Measurements from ENCODE around the gene SERINC3. TPM values are rescaled to one million over a fixed set of nuclear protein-coding genes. Genes with fewer than 3 reads are reported as not detected.
A peak's percentile ranks its signal among the peaks of the same experiment; 100 is the strongest.

SERINC3 gene
- total and polyA plus RNA-seq, 12 donors: 38.9 to 116 (median 97.4) TPM

GRCh38 chr20:44542890-44543289 lies 21.0 kb upstream of the SERINC3 start:
- 75 to 76% methylated on average over 1 of the region's 1 CpG for WGBS, 2 donors
- intact Hi-C loops (cut with DNase I): no loop called here
- DNase-seq (no peak), ATAC-seq (peak in 1 of 8 donors; percentile 13)
- Histone ChIP-seq H3K4me3 (no peak overlapping the region), H3K27me3 (no peaks in the 10 kb centered on the region), H3K4me1 (peaks cover 4 to 52% (median 31%) of the 10 kb centered on the region in 9 donors), H3K27ac (peak overlapping the region in 1 of 10 donors; percentile 12), H3K9me3 (no peaks in the 10 kb centered on the region), H3K36me3 (no peaks in the 10 kb centered on the region)
- TF ChIP-seq CTCF (IDR thresholded peaks at IDR 0.05): no peak

GRCh38 chr20:44541992-44542391 lies 20.1 kb upstream of the SERINC3 start:
- ATAC-seq (peak in 1 of 8 donors; percentile 31), DNase-seq (no peak)
- peak overlapping the region in 2 of 10 donors; percentile 5 to 19 for H3K27ac ChIP-seq
- TF ChIP-seq CTCF (IDR thresholded peaks at IDR 0.05): no peak
- 38 to 56% methylated on average over 4 of the region's 4 CpGs for WGBS, 2 donors
- H3K4me1 ChIP-seq: peaks cover 3 to 47% (median 28%) of the 10 kb centered on the region in 9 donors
- no peaks in the 10 kb centered on the region for H3K36me3 ChIP-seq
- no peaks in the 10 kb centered on the region for H3K27me3 ChIP-seq
- no peak overlapping the region for H3K4me3 ChIP-seq
- no peaks in the 10 kb centered on the region for H3K9me3 ChIP-seq
- intact Hi-C loops (cut with DNase I): no loop called here

- Histone ChIP-seq H3K4me3 (no peak overlapping the region), H3K36me3 (no peaks in the 10 kb centered on the region), H3K27me3 (no peaks in the 10 kb centered on the region), H3K9me3 (no peaks in the 10 kb centered on the region), H3K4me1 (peaks cover 3 to 52% (median 28%) of the 10 kb centered on the region in 9 donors), H3K27ac (peak overlapping the region in 1 of 10 donors; percentile 6)
- ATAC-seq (peak in 4 of 8 donors; percentile 41 to 61 (median 48)), DNase-seq (no peak)
- intact Hi-C loops (cut with DNase I): no loop called here
- TF ChIP-seq CTCF (IDR thresholded peaks at IDR 0.05): no peak
- 66 to 70% methylated on average over 6 of the region's 6 CpGs for WGBS, 2 donors
Measured at GRCh38 chr20:44540834-44541233, 19.0 kb upstream of the SERINC3 start.

- TF ChIP-seq CTCF (IDR thresholded peaks at IDR 0.05): peak in 6 of 9 donors; percentile 16 to 55 (median 48)
- peak in 4 of 8 donors; percentile 44 to 64 (median 48) for ATAC-seq
- no peaks in the 10 kb centered on the region for H3K9me3 ChIP-seq
- intact Hi-C loops (cut with DNase I): loop anchor here in 3 of 10 donors (5.0 to 10.0 kb wide), 4 partner anchors 69 to 197 kb away; no protein-coding TSS in a partner anchor
- no peaks in the 10 kb centered on the region for H3K36me3 ChIP-seq
- H3K27ac ChIP-seq: no peak overlapping the region
- H3K4me1 ChIP-seq: peaks cover 0 to 58% (median 28%) of the 10 kb centered on the region in 9 donors
- no peaks in the 10 kb centered on the region for H3K27me3 ChIP-seq
- H3K4me3 ChIP-seq: no peak overlapping the region
- no peak for DNase-seq
- WGBS, 2 donors: 52 to 53% methylated on average over 1 of the region's 1 CpG
Measured at GRCh38 chr20:44537993-44538392, 16.1 kb upstream of the SERINC3 start.

Measured in heart right ventricle (tissue), 16 donors.